HFF-Myc (cell line): ENCODE measurements around the gene CSNK1G2.

Experiments used
- DNase-seq: peaks from one replicate; pipeline ENCODE4 v3.0.0-alpha.2; 2011; ENCODE audit warnings: low read depth; ENCODE audit errors: extremely low read depth
- H3K4me3 ChIP-seq: replicated peaks from 2 replicates; pipeline ENCODE4 v1.5.1; 2011; ENCODE audit warnings: low read depth, mild to moderate bottlenecking, control low read depth, low read length
- CTCF ChIP-seq: IDR thresholded peaks from 2 replicates; pipeline ENCODE4 v1.5.1; 2012; ENCODE audit warnings: mild to moderate bottlenecking, low read depth, low read length, control low read depth; ENCODE audit errors: missing control alignments

Gene CSNK1G2

GRCh38 chr19:1905110-1905862 lies 35.7 kb upstream of the CSNK1G2 start, which contains the start of the genes ADAT3 and SCAMP4:
Gene ADAT3, plus strand, starts transcription at chr19:1905399. Its CDS starts 6,649 bp downstream, at chr19:1912048.
Gene SCAMP4, plus strand, starts transcription at chr19:1905399. Its CDS starts 9,621 bp downstream, at chr19:1915020.
- DNase-seq, result peak; percentile 94
- no peak for TF ChIP-seq CTCF
- H3K4me3 ChIP-seq, result peak within 1 kb of the TSS; percentile 63

GRCh38 chr19:1905863-1906375 lies 35.1 kb upstream of the CSNK1G2 start:
- no peak for DNase-seq
- H3K4me3 ChIP-seq, result peak overlapping the region; percentile 63
- no peak for TF ChIP-seq CTCF

GRCh38 chr19:1906985-1907562 lies 33.9 kb upstream of the CSNK1G2 start:
- no peak overlapping the region for H3K4me3 ChIP-seq
- no peak for DNase-seq
- TF ChIP-seq CTCF, result no peak

- TF ChIP-seq CTCF, result no peak
- no peak for DNase-seq
- H3K4me3 ChIP-seq, result no peak overlapping the region
These were observed 33.2 kb upstream of the CSNK1G2 start for GRCh38 chr19:1907563-1908363.

- DNase-seq, result no peak
- no peak for TF ChIP-seq CTCF
- no peak overlapping the region for H3K4me3 ChIP-seq
These were observed 32.7 kb upstream of the CSNK1G2 start for GRCh38 chr19:1908364-1908678.

GRCh38 chr19:1909761-1910080 lies 31.3 kb upstream of the CSNK1G2 start:
- no peak for DNase-seq
- TF ChIP-seq CTCF, result no peak
- H3K4me3 ChIP-seq, result no peak overlapping the region
